ENCODE results near the gene BTBD2. TPM values are rescaled to one million over a fixed set of nuclear protein-coding genes. Genes with fewer than 3 reads are reported as not detected.
"Not testable (repeated sequence)": the region's sequence is repeated elsewhere in the genome, so short reads cannot be mapped to it uniquely, and the experiment has no call there.

The BTBD2 gene
- total and polyA plus RNA-seq, 7 donors, result 30.1 to 68.4 (median 56.3) TPM

GRCh38 chr19:1990230-1991017 lies 25.1 kb downstream of the BTBD2 start:
- Histone ChIP-seq H3K27me3 (ENCODE audit: insufficient read depth in 3 of 3, low read length in 2 of 3) (no peaks in the 10 kb centered on the region), H3K36me3 (ENCODE audit: insufficient read depth in 1 of 2, low read depth in 1 of 2) (peaks cover 2 to 88% of the 10 kb centered on the region in 2 donors), H3K9me3 (no peaks in the 10 kb centered on the region), H3K27ac (no peak overlapping the region), H3K4me3 (no peak overlapping the region), H3K4me1 (no peaks in the 10 kb centered on the region)
- no peak for ATAC-seq
- TF ChIP-seq CTCF (IDR thresholded peaks at IDR 0.05), result no peak
- intact Hi-C loops (cut with DNase I), result no loop called here
- DNase-seq, result peak in 1 of 2 donors; percentile 53
- 93 to 96% (median 95%) methylated on average over 34 of the region's 34 CpGs for WGBS, 3 donors

GRCh38 chr19:1989513-1990229 lies 25.8 kb downstream of the BTBD2 start:
- no peak overlapping the region for H3K4me3 ChIP-seq
- no peaks in the 10 kb centered on the region for H3K4me1 ChIP-seq
- no peaks in the 10 kb centered on the region for H3K27me3 ChIP-seq (ENCODE audit: insufficient read depth in 3 of 3, low read length in 2 of 3)
- no peak for ATAC-seq
- no peak overlapping the region for H3K27ac ChIP-seq
- WGBS, 3 donors, result 85 to 88% (median 87%) methylated on average over 40 of the region's 40 CpGs
- intact Hi-C loops (cut with DNase I), result no loop called here
- no peaks in the 10 kb centered on the region for H3K9me3 ChIP-seq
- peaks cover 2 to 95% of the 10 kb centered on the region in 2 donors for H3K36me3 ChIP-seq (ENCODE audit: insufficient read depth in 1 of 2, low read depth in 1 of 2)
- peak in 1 of 2 donors; percentile 43 for DNase-seq
- TF ChIP-seq CTCF (IDR thresholded peaks at IDR 0.05), result no peak

GRCh38 chr19:1988464-1988863 lies 27.1 kb downstream of the BTBD2 start:
- DNase-seq; H3K27me3 ChIP-seq (ENCODE audit: insufficient read depth in 3 of 3, low read length in 2 of 3); H3K9me3 ChIP-seq; H3K4me3 ChIP-seq; ATAC-seq; H3K4me1 ChIP-seq; H3K27ac ChIP-seq; intact Hi-C loops (cut with DNase I): not testable (repeated sequence)
- peaks cover 2 to 94% of the 10 kb centered on the region in 2 donors for H3K36me3 ChIP-seq (ENCODE audit: insufficient read depth in 1 of 2, low read depth in 1 of 2)
- WGBS, 3 donors, result 87 to 92% (median 91%) methylated on average over 10 of the region's 10 CpGs

GRCh38 chr19:1987197-1988187 lies 28.0 kb downstream of the BTBD2 start:
- TF ChIP-seq CTCF (IDR thresholded peaks at IDR 0.05), result no peak
- 85 to 87% (median 86%) methylated on average over 33 to 42 of the region's 42 CpGs for WGBS, 3 donors
- no peak overlapping the region for H3K27ac ChIP-seq
- H3K4me1 ChIP-seq, result no peaks in the 10 kb centered on the region
- H3K36me3 ChIP-seq (ENCODE audit: insufficient read depth in 1 of 2, low read depth in 1 of 2), result peaks cover 2 to 87% of the 10 kb centered on the region in 2 donors
- intact Hi-C loops (cut with DNase I), result no loop called here
- H3K9me3 ChIP-seq, result no peaks in the 10 kb centered on the region
- ATAC-seq (peak in 1 of 4 donors; percentile 17), DNase-seq (no peak)
- H3K4me3 ChIP-seq, result no peak overlapping the region
- H3K27me3 ChIP-seq (ENCODE audit: insufficient read depth in 3 of 3, low read length in 2 of 3), result no peaks in the 10 kb centered on the region

All from psoas muscle (tissue), 8 donors.